WTC11 (cell line): ENCODE measurements around the gene ACTL8. TPM values are rescaled to one million over a fixed set of nuclear protein-coding genes. Genes with fewer than 3 reads are reported as not detected.

Experiments
- ATAC-seq: fragments of 200-7000 bp; cut with Tn5 transposase; 2 replicates; pipeline ENCODE4 v1.10.0; 2021; ENCODE audit warnings: mild to moderate bottlenecking, moderate library complexity
- CTCF ChIA-PET: fragments of 300-600 bp; sonication (Branson Sonifier 250); formaldehyde crosslinking; loops from one replicate; lab custom pipeline; 2021; ENCODE audit warnings: antibody characterized with exemption; lab: Charles Lee
- POLR2A ChIA-PET: fragments of 350-600 bp; sonication (Branson Sonifier 250); formaldehyde crosslinking; loops from one replicate; lab custom pipeline; 2021; ENCODE audit warnings: antibody characterized with exemption; lab: Charles Lee
- DNase-seq: peaks from one replicate; pipeline ENCODE4 v3.0.0; 2021; ENCODE audit warnings: low spot score
- H3K27ac Mint-ChIP-seq: 2 replicates; pipeline ENCODE4 v1.8.0; 2021; ENCODE audit warnings: mixed read lengths
- H3K27me3 Mint-ChIP-seq: 2 replicates; pipeline ENCODE4 v1.8.0; 2021; ENCODE audit warnings: low read depth, mild to moderate bottlenecking, moderate library complexity, mixed read lengths
- H3K36me3 Mint-ChIP-seq: 2 replicates; pipeline ENCODE4 v1.8.0; 2021; ENCODE audit warnings: mixed read lengths
- H3K4me1 Mint-ChIP-seq: 2 replicates; pipeline ENCODE4 v1.8.0; 2022; ENCODE audit warnings: mixed read lengths
- H3K4me3 Mint-ChIP-seq: 2 replicates; pipeline ENCODE4 v1.8.0; 2021; ENCODE audit warnings: mild to moderate bottlenecking, moderate library complexity, mixed read lengths
- H3K9me3 Mint-ChIP-seq: 2 replicates; pipeline ENCODE4 v1.8.0; 2021; ENCODE audit warnings: mixed read lengths
- ATF3 ChIP-seq: sonication (generic); formaldehyde crosslinking; conservative IDR thresholded peaks from 2 replicates; pipeline ENCODE4 v1.8.1; 2022; ENCODE audit warnings: mild to moderate bottlenecking, missing genetic modification reagents
- CBFB ChIP-seq: sonication (generic); formaldehyde crosslinking; IDR thresholded peaks from 2 replicates; pipeline ENCODE4 v1.8.1; 2022; ENCODE audit warnings: mild to moderate bottlenecking, low read depth, missing genetic modification reagents
- CDX4 ChIP-seq: fragments of 250-450 bp; sonication (Bioruptor Pico); IDR thresholded peaks from 2 replicates; pipeline ENCODE4 v1.9.0; 2021; ENCODE audit warnings: moderate library complexity, mild to moderate bottlenecking, inconsistent platforms, borderline replicate concordance
- E2F1 ChIP-seq: sonication (generic); formaldehyde crosslinking; IDR thresholded peaks from 2 replicates; pipeline ENCODE4 v1.8.0; 2022; ENCODE audit warnings: mild to moderate bottlenecking, missing genetic modification reagents
- E2F5 ChIP-seq: sonication (generic); formaldehyde crosslinking; IDR thresholded peaks from 2 replicates; pipeline ENCODE4 v1.8.1; 2022; ENCODE audit warnings: mild to moderate bottlenecking, moderate library complexity, missing genetic modification reagents
- FOXP4 ChIP-seq: sonication (generic); formaldehyde crosslinking; IDR thresholded peaks from 2 replicates; pipeline ENCODE4 v1.8.0; 2022; ENCODE audit warnings: mild to moderate bottlenecking, missing genetic modification reagents
- GRHL2 ChIP-seq: fragments of 250-450 bp; sonication (Bioruptor Pico); IDR thresholded peaks from 2 replicates; pipeline ENCODE4 v1.8.0; 2022; ENCODE audit warnings: mild to moderate bottlenecking, moderate library complexity; ENCODE audit not compliant: insufficient replicate concordance, severe bottlenecking
- GTF2I ChIP-seq: fragments of 250-450 bp; sonication (Bioruptor Pico); conservative IDR thresholded peaks from 2 replicates; pipeline ENCODE4 v1.4.0; 2021; ENCODE audit warnings: mild to moderate bottlenecking
- HMGXB4 ChIP-seq: sonication (generic); formaldehyde crosslinking; IDR thresholded peaks from 2 replicates; pipeline ENCODE4 v1.8.1; 2023; ENCODE audit warnings: mild to moderate bottlenecking, moderate library complexity, missing genetic modification reagents
- IRF2 ChIP-seq: sonication (generic); formaldehyde crosslinking; IDR thresholded peaks from 2 replicates; pipeline ENCODE4 v1.8.0; 2022; ENCODE audit warnings: low read depth, missing genetic modification reagents, borderline replicate concordance
- NFE2L1 ChIP-seq: sonication (generic); formaldehyde crosslinking; IDR thresholded peaks from 2 replicates; pipeline ENCODE4 v1.8.1; 2023; ENCODE audit warnings: missing genetic modification reagents
- NR1H2 ChIP-seq: sonication (generic); formaldehyde crosslinking; IDR thresholded peaks from 2 replicates; pipeline ENCODE4 v1.9.0; 2021; ENCODE audit warnings: mild to moderate bottlenecking, moderate library complexity, missing genetic modification reagents
- NR2C2 ChIP-seq: sonication (generic); formaldehyde crosslinking; IDR thresholded peaks from 2 replicates; pipeline ENCODE4 v1.8.0; 2022; ENCODE audit warnings: mild to moderate bottlenecking, missing genetic modification reagents
- OVOL2 ChIP-seq: fragments of 250-450 bp; sonication (Bioruptor Pico); IDR thresholded peaks from 2 replicates; pipeline ENCODE4 v1.9.0; 2021; ENCODE audit warnings: mild to moderate bottlenecking, borderline replicate concordance
- SMAD3 ChIP-seq: sonication (generic); formaldehyde crosslinking; IDR thresholded peaks from 2 replicates; pipeline ENCODE4 v1.8.0; 2022; ENCODE audit warnings: missing genetic modification reagents, mild to moderate bottlenecking, borderline replicate concordance
- ZBTB21 ChIP-seq: sonication (generic); formaldehyde crosslinking; IDR thresholded peaks from 2 replicates; pipeline ENCODE4 v1.8.1; 2023; ENCODE audit warnings: mild to moderate bottlenecking, missing genetic modification reagents, borderline replicate concordance
- ZBTB43 ChIP-seq: sonication (generic); formaldehyde crosslinking; IDR thresholded peaks from 2 replicates; pipeline ENCODE4 v1.8.1; 2023; ENCODE audit warnings: mild to moderate bottlenecking, missing genetic modification reagents
- ZMAT4 ChIP-seq: fragments of 250-450 bp; sonication (Bioruptor Pico); IDR thresholded peaks from 2 replicates; pipeline ENCODE4 v1.9.0; 2021; ENCODE audit warnings: mild to moderate bottlenecking
- ZNF396 ChIP-seq: fragments of 250-450 bp; sonication (Bioruptor Pico); IDR thresholded peaks from 2 replicates; pipeline ENCODE4 v1.8.0; 2021; ENCODE audit warnings: mild to moderate bottlenecking, moderate library complexity, borderline replicate concordance
- ZNF416 ChIP-seq: fragments of 250-450 bp; sonication (Bioruptor Pico); IDR thresholded peaks from 2 replicates; pipeline ENCODE4 v1.9.0; 2021; ENCODE audit warnings: mild to moderate bottlenecking, inconsistent platforms
- ZNF512 ChIP-seq: sonication (generic); formaldehyde crosslinking; IDR thresholded peaks from 2 replicates; pipeline ENCODE4 v1.8.1; 2022; ENCODE audit warnings: missing genetic modification reagents, borderline replicate concordance
- total RNA-seq: library from RNA; stranded (reverse); gene quantifications from 3 replicates; pipeline ENCODE4 v1.2.3, GENCODE V29; 2021

Gene ACTL8
- total RNA-seq, 1 experiment from 2014 or later, result 1.6 TPM

- H3K4me1 Mint-ChIP-seq, result no peaks in the 10 kb centered on the region
- H3K4me3 Mint-ChIP-seq, result no peak overlapping the region
- TF ChIP-seq IRF2 (CRISPR knock-in tag) (no peak), ZNF416 (CRISPR knock-in tag) (no peak), NR1H2 (CRISPR knock-in tag) (no peak), ZNF512 (no peak), SMAD3 (CRISPR knock-in tag) (no peak), ZBTB43 (CRISPR knock-in tag) (no peak), ZNF396 (no peak), OVOL2 (CRISPR knock-in tag) (no peak), E2F5 (CRISPR knock-in tag) (no peak), GTF2I (CRISPR knock-in tag) (no peak), CDX4 (CRISPR knock-in tag) (no peak), CBFB (CRISPR knock-in tag) (no peak), NR2C2 (CRISPR knock-in tag) (no peak), NFE2L1 (CRISPR knock-in tag) (no peak), ZBTB21 (CRISPR knock-in tag) (no peak)
- H3K9me3 Mint-ChIP-seq, result no peaks in the 10 kb centered on the region
- peaks cover 3% of the 10 kb centered on the region for H3K27me3 Mint-ChIP-seq
- ChIA-PET POLR2A (no interaction called here), CTCF (interaction anchor here (1.4 to 1.9 kb wide), 2 partner anchors 21 to 58 kb away, joined by 3 to 5 read pairs; no protein-coding TSS in a partner anchor)
- DNase-seq, result no peak
- no peak for ATAC-seq
- no peak overlapping the region for H3K27ac Mint-ChIP-seq
- no peaks in the 10 kb centered on the region for H3K36me3 Mint-ChIP-seq
These were observed 35.3 kb upstream of the ACTL8 start for GRCh38 chr1:17719874-17720273.

- no peak overlapping the region for H3K27ac Mint-ChIP-seq
- H3K4me1 Mint-ChIP-seq, result no peaks in the 10 kb centered on the region
- H3K4me3 Mint-ChIP-seq, result no peak overlapping the region
- DNase-seq (no peak), ATAC-seq (no peak)
- no peaks in the 10 kb centered on the region for H3K36me3 Mint-ChIP-seq
- ChIA-PET POLR2A (no interaction called here), CTCF (no interaction called here)
- no peak for TF ChIP-seq FOXP4
- no peak for TF ChIP-seq ZMAT4 (CRISPR knock-in tag)
- no peak for TF ChIP-seq ATF3 (CRISPR knock-in tag)
- TF ChIP-seq E2F5 (CRISPR knock-in tag), result no peak
- no peak for TF ChIP-seq GRHL2 (CRISPR knock-in tag)
- TF ChIP-seq E2F1, result no peak
- no peak for TF ChIP-seq NR1H2 (CRISPR knock-in tag)
- no peak for TF ChIP-seq HMGXB4 (CRISPR knock-in tag)
- no peak for TF ChIP-seq IRF2 (CRISPR knock-in tag)
- peaks cover 3% of the 10 kb centered on the region for H3K27me3 Mint-ChIP-seq
- H3K9me3 Mint-ChIP-seq, result no peaks in the 10 kb centered on the region
These were observed 33.7 kb upstream of the ACTL8 start for GRCh38 chr1:17721444-17721843.
